H1 (cell line): ENCODE data around the gene KRTAP2-4. TPM values are rescaled to one million over a fixed set of nuclear protein-coding genes. Genes with fewer than 3 reads are reported as not detected.

Experiments
- E2F6 ChIP-seq: IDR thresholded peaks from 2 replicates; pipeline ENCODE4 v1.6.1; 2012; ENCODE audit warnings: inconsistent platforms
- polyA plus RNA-seq, 7 experiments: library from polyadenylated mRNA; depleted of rRNA in 3 of 7; stranded (reverse) in 5 of 7; unstranded in 2 of 7; fragments of >200 nt in 5 of 7; fragments of 200-250 nt in 2 of 7; gene quantifications; 1 replicate in 5 of 7; 2 replicates in 1 of 7; 4 replicates in 1 of 7; pipeline versions ENCODE4 v1.2.1 to v1.2.3, GENCODE V29; 2011 to 2013; ENCODE audit warnings: missing spikeins in 2 of 7, mixed read lengths in 2 of 7
- total RNA-seq: library from RNA; stranded (reverse); fragmentation: NEBNext Ultra II Directional; extraction: Animal tissue kit (Norgen Biotek cat#: 25700); gene quantifications from 2 replicates; pipeline ENCODE4 v1.2.1, GENCODE V29; 2021

KRTAP2-4 gene
- total and polyA plus RNA-seq, 2 of the 8 experiments (the other 6 are each of a cell fraction or from before 2014, with no cell fraction given): not detected

GRCh38 chr17:41058741-41059140, 6.9 kb downstream of the KRTAP2-4 start (continued):
- TF ChIP-seq E2F6: no peak
